Choroid plexus epithelial cell (primary cell): ENCODE results near the gene USP12.

Experiments used
- DNase-seq: peaks from one replicate; pipeline ENCODE4 v3.0.0-alpha.2; 2010; ENCODE audit warnings: low read depth
- H3K4me3 ChIP-seq: 2 replicates; pipeline ENCODE4 v1.5.1; 2011; ENCODE audit warnings: low read depth, mild to moderate bottlenecking, control low read depth, low read length, moderate library complexity
- TF ChIP-seq, protein P1 (sequence below): conservative IDR thresholded peaks from 2 replicates; pipeline ENCODE4 v1.5.1; 2011; ENCODE audit warnings: low read depth, mild to moderate bottlenecking, control low read depth, inconsistent platforms, low read length, moderate library complexity

USP12 gene

DNA sequence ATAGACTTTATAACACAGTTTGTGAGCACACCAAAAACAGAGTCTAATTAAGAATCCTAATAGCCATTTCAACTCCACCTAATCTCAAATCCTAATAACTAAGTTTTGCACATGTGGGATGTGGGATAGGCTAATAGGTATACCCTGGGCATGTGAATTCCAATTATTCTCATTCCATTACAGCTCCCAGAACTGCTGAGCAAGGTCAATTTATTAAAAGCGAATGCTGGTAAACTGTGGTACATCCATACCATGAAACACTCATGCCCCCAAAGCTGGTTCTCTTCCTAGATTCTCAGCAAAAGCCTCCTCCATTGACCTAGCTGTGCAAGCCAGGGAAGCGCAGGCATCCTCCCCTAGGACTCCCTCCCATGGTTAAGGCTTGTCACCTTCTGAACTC is 113.8 kb downstream of the USP12 start:
- H3K4me3 ChIP-seq, result no peak overlapping the region
- DNase-seq, result no peak
- TF ChIP-seq, protein P1, sequence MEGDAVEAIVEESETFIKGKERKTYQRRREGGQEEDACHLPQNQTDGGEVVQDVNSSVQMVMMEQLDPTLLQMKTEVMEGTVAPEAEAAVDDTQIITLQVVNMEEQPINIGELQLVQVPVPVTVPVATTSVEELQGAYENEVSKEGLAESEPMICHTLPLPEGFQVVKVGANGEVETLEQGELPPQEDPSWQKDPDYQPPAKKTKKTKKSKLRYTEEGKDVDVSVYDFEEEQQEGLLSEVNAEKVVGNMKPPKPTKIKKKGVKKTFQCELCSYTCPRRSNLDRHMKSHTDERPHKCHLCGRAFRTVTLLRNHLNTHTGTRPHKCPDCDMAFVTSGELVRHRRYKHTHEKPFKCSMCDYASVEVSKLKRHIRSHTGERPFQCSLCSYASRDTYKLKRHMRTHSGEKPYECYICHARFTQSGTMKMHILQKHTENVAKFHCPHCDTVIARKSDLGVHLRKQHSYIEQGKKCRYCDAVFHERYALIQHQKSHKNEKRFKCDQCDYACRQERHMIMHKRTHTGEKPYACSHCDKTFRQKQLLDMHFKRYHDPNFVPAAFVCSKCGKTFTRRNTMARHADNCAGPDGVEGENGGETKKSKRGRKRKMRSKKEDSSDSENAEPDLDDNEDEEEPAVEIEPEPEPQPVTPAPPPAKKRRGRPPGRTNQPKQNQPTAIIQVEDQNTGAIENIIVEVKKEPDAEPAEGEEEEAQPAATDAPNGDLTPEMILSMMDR, result no peak

DNA sequence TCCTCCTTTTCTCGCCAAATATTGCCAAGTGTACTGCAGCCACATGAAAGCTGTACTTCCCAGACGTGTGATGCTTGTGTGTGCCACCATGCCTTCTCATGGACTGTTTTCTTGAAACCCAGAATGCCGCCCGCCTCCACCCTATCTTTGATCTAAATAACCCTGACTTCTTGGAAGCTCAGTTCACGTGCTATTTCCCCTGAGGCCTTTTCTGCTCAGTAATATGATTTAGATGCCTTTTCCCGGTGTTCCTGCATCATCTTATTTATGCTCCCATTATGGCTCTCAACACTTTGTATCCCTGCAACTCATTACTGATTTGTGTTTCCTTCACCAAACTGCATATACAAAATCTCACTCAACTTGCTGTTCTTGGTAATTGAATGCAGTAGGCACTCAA is 116.1 kb downstream of the USP12 start:
- TF ChIP-seq, protein P1, result no peak
- H3K4me3 ChIP-seq, result no peak overlapping the region
- DNase-seq, result no peak

DNA sequence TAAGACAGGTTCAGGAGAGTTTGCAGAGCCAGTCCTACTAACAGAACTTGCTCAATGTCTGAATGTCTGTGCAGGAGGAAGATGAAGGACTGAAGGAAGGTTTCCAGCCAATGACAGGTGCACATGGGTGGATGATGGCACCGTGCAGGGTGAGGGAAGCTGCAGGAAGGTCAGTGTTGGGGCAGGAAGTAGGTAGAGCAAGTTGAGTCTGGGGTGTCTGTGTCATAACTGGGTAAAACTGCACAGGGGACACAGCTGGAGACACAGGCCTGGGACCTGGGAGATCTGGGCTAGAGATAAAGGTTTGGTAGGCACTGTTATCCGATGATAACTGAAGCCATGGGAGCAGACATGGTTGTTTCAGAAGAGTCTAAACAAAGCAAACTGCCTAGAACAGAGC is 116.9 kb downstream of the USP12 start:
- TF ChIP-seq, protein P1, result no peak
- no peak overlapping the region for H3K4me3 ChIP-seq
- DNase-seq, result no peak

DNA sequence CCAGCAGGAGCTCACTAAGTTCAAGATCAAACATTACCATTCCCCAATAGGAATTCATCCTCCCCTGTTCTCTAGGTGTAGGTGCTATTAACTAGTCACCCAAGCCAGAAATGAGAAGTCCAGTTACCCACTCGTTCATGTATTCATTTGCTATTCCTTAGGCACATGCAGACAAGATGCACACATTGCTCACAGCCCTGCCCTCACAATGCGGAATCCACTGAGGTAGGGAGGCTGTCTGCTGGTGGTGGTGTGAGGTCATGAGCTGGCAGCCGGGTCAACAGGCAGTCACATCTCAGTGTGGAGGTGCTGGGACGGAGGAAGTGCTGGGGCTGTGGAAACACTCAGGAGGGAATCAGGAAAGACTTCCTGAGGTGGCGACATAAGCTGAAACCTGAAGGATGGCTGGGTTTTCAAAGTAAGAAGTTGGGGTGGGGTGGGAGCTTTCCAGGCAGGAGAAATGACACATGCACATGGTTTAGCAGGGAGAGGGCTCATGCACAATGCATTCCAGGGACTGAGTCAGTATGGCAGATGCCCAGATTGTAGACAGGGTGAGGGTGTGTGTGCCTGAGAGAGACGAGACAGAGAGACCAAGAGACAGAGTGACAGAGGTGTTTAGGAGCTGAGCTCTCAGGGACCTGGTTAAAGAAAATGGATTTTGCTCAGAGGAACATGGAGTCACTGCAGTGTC is 117.6 kb downstream of the USP12 start:
- peak; percentile 35 for DNase-seq
- TF ChIP-seq, protein P1, result no peak
- no peak overlapping the region for H3K4me3 ChIP-seq

DNA sequence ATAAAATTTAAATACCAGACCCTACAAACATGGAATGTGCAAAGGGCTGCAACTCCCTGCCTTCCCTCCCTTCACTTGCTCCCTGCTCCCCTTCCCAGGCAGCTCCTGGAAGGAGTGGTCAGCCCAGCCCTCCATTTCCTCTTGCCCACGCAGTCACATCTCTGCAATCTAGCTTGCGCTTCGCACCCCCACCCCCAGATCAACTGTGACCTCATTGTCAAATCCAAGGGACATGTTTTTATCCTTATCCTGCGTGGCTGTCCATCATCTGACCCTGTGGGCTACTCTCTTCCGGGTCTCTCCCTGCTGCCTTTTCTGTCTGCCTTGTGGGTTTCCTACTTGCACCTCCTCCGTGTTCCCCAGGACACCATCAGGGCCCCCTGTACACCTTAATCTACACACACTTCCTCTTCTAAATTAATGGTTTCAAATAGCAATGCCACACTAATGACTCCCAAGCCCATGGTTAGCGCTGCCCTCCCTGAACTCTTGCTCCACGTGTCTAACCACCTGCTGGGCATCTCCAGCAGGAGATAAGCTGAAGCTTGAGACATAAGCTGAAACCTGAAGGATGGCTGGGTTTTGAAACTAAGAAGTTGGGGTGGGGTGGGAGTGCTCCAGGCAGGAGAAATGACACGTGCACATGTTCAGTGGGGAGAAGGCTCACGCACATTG is 118.3 kb downstream of the USP12 start:
- TF ChIP-seq, protein P1, result no peak
- DNase-seq, result peak; percentile 35
- no peak overlapping the region for H3K4me3 ChIP-seq

DNA sequence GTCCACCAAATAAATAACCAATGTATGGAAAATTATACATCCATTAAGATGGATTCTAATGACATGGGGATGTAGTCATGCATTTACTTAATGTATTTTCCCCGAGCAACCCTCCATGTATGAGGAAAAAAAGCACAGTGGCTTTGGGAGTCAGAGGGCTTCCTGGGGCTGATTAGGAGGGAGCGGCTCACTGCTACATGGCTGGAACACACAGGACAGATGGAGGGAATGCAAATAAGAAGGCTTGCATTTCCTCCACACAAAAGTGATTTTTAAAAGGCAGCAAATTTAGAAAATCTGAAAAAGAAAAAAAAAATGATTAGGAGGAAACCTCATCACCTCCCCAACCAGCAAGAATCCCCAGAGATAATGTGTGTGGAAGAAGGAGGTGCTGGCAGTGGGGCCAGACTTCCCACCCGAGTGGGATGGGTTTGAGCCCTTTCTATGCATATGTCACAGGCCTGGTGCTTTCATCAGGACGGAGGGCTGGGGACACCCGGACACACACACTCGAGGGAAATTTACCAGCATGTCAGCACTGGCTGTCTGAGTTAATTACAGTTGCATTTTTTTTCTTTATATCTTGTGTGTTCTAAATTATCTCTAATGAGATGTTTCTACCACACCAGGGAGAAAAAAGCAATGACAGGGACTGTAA is 118.9 kb downstream of the USP12 start:
- no peak overlapping the region for H3K4me3 ChIP-seq
- no peak for DNase-seq
- TF ChIP-seq, protein P1, result no peak
